ENCODE results near the gene GNB1L. TPM values are rescaled to one million over a fixed set of nuclear protein-coding genes. Genes with fewer than 3 reads are reported as not detected.

The GNB1L gene
- total RNA-seq, 1 donor = 4.0 TPM

DNA sequence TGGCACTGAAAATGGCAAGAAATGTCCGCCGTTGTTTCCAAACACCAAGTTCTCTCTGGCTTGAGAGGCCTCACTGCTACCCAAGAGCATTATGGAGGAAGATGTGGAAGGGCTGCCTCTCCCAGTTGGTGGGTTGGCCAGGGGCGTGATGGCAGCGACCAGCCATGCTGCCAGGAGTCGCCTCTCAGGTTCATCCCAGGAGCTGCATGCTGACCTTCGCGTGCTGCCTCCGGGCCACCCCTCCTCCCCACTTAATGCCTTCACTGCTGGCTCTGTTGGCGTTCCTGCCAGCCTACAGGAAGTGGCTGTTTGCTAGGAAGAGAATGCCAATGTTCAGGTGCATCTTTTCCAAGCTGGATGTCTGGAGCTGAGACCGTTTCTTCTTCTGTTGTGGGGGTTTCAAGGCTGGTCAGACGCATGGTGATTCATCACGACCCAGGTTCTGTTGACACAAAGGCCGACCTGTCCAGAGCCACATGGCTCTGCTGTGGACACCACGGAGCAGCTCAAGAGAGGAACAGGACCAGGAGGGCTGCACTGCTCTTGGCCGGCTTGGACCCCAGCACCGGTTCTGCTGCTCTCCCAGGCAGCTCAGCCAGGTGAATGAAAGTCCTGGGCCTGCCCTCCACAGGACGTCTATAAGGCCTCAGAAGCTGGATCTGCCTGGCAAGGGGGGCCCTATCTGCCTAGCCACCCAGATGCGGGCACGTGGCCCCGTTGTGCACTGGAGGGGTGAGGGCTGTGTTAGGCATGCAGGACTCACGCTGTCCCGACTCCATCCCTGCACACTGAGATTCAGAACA, 69.0 kb downstream of the GNB1L start:
- Histone ChIP-seq H2AFZ (ENCODE audit: low read length) (no peak overlapping the region), H3K36me3 (ENCODE audit: insufficient read depth, low read length) (no peaks in the 10 kb centered on the region), H3K27me3 (ENCODE audit: insufficient read depth, low read length) (no peaks in the 10 kb centered on the region), H3K4me3 (ENCODE audit: insufficient read depth, low read length) (no peak overlapping the region), H3K9me3 (ENCODE audit: low read depth, low read length) (no peaks in the 10 kb centered on the region), H3K4me2 (ENCODE audit: insufficient read depth, low read length) (no peak overlapping the region), H3K27ac (ENCODE audit: low read depth, low read length) (no peak overlapping the region), H4K20me1 (ENCODE audit: insufficient read depth, low read length) (no peaks in the 10 kb centered on the region), H3K79me2 (ENCODE audit: insufficient read depth, low read length) (no peaks in the 10 kb centered on the region), H3K4me1 (ENCODE audit: insufficient read depth, low read length) (no peaks in the 10 kb centered on the region)
- TF ChIP-seq, protein P1, sequence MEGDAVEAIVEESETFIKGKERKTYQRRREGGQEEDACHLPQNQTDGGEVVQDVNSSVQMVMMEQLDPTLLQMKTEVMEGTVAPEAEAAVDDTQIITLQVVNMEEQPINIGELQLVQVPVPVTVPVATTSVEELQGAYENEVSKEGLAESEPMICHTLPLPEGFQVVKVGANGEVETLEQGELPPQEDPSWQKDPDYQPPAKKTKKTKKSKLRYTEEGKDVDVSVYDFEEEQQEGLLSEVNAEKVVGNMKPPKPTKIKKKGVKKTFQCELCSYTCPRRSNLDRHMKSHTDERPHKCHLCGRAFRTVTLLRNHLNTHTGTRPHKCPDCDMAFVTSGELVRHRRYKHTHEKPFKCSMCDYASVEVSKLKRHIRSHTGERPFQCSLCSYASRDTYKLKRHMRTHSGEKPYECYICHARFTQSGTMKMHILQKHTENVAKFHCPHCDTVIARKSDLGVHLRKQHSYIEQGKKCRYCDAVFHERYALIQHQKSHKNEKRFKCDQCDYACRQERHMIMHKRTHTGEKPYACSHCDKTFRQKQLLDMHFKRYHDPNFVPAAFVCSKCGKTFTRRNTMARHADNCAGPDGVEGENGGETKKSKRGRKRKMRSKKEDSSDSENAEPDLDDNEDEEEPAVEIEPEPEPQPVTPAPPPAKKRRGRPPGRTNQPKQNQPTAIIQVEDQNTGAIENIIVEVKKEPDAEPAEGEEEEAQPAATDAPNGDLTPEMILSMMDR (IDR thresholded peaks at IDR 0.05; ENCODE audit: extremely low read depth, low read depth, low read length) = no peak
- DNase-seq (ENCODE audit: insufficient read length, low spot score, missing footprints) = peak; percentile 71

DNA sequence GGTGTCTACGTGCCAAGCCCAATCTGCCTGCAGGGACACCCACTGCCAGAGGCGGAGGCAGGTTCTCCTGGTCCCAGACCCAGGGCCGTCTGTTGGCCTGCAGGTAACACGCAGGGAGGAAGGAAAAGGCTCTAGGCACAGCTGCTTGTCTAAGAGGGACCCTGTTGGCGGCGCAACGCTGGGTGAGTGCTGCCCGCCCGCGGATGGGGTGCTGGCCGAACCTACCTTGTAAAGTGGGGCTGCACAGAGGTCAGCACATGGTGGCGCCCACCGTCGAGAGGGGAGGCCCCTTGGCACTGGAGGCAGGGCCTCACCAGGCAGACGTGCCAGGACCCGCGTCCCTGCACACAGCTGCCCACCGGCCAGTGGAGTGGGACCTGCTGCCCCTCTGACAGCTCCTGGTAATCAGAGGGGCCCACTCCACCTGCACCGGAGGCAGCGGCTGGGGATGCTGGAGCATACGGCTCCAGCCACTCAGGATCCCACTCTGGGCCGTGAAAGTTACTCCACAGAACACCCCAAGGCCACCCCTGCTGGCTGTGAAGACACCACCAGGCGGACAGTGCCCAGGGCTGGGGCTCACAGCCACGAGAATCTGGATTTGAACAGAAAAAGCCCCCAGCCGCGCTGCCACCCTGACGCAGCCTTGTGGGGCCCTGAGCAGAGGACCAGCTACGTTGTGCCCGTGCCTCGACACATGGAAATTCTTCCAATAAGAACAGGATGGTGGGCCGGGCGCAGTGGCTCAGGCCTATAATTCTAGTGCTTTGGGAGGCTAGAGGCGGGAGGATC, 70.1 kb downstream of the GNB1L start:
- peaks cover 8% of the 10 kb centered on the region for H3K4me1 ChIP-seq (ENCODE audit: insufficient read depth, low read length)
- peak; percentile 60 for DNase-seq (ENCODE audit: insufficient read length, low spot score, missing footprints)
- TF ChIP-seq, protein P1 (IDR thresholded peaks at IDR 0.05; ENCODE audit: extremely low read depth, low read depth, low read length) = no peak

DNA sequence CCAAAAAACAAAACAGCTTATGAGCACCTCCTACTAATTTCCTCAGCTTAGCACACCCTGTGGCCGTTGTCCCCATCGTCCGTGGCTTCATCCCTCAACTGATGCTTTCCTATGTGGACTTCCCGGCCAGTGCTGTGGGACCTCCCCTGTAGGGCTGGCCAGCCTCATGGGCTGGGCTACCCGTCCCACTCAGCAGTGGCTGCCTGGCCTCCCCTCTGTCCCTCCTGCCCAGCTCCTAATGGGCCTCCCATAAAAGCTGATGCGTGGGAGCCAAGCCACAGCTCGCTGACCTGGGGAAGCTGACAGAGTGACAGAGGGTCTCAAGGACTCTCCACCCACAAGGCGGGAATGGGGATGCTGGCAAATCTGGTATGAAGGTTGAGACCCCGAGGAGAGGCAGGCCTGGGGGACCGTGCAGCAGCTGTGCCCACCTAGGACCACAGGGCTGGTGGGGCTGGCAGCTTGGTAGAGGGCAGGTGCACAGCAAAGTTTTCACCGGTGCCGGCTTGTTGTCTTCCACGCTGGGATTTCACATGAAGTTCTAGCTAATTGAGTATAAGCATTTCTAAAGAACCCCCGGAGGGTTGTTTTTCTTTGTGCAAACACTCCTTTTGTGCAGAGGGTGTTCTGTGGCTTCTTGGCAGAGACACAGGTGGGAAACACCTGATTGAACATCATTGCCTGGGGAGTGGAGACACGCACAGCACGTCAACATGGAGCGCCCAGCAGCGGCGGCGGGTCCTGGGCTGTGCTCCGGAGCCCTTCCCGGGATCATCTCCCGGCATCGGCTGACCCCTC, 70.9 kb downstream of the GNB1L start:
- Histone ChIP-seq H4K20me1 (ENCODE audit: insufficient read depth, low read length) (no peaks in the 10 kb centered on the region), H3K27me3 (ENCODE audit: insufficient read depth, low read length) (peaks cover 8% of the 10 kb centered on the region), H3K79me2 (ENCODE audit: insufficient read depth, low read length) (no peaks in the 10 kb centered on the region), H3K4me1 (ENCODE audit: insufficient read depth, low read length) (peaks cover 10% of the 10 kb centered on the region), H3K4me3 (ENCODE audit: insufficient read depth, low read length) (no peak overlapping the region), H3K9me3 (ENCODE audit: low read depth, low read length) (no peaks in the 10 kb centered on the region), H3K27ac (ENCODE audit: low read depth, low read length) (no peak overlapping the region), H3K36me3 (ENCODE audit: insufficient read depth, low read length) (no peaks in the 10 kb centered on the region), H2AFZ (ENCODE audit: low read length) (no peak overlapping the region), H3K4me2 (ENCODE audit: insufficient read depth, low read length) (no peak overlapping the region)
- TF ChIP-seq, protein P1 (IDR thresholded peaks at IDR 0.05; ENCODE audit: extremely low read depth, low read depth, low read length) = no peak
- peak; percentile 85 for DNase-seq (ENCODE audit: insufficient read length, low spot score, missing footprints)

More for the DNA sequence above, 70.1 kb downstream of the GNB1L start:
- no peaks in the 10 kb centered on the region for H3K79me2 ChIP-seq (ENCODE audit: insufficient read depth, low read length)
- H3K27ac ChIP-seq (ENCODE audit: low read depth, low read length) = no peak overlapping the region
- H3K4me2 ChIP-seq (ENCODE audit: insufficient read depth, low read length) = no peak overlapping the region
- no peaks in the 10 kb centered on the region for H3K36me3 ChIP-seq (ENCODE audit: insufficient read depth, low read length)
- H4K20me1 ChIP-seq (ENCODE audit: insufficient read depth, low read length) = no peaks in the 10 kb centered on the region
- no peak overlapping the region for H2AFZ ChIP-seq (ENCODE audit: low read length)
- H3K4me3 ChIP-seq (ENCODE audit: insufficient read depth, low read length) = no peak overlapping the region
- no peaks in the 10 kb centered on the region for H3K9me3 ChIP-seq (ENCODE audit: low read depth, low read length)
- peaks cover 3% of the 10 kb centered on the region for H3K27me3 ChIP-seq (ENCODE audit: insufficient read depth, low read length)
